Measurements from ENCODE around the gene RABGAP1L.

RABGAP1L gene

GRCh38 chr1:174850726-174851125, 691.4 kb downstream of the RABGAP1L start:
- Histone ChIP-seq H3K79me2 (ENCODE audit: insufficient read depth, low read length) (no peaks in the 10 kb centered on the region), H3K9me3 (ENCODE audit: insufficient read depth, low read depth, low read length) (no peaks in the 10 kb centered on the region), H4K20me1 (ENCODE audit: insufficient read depth, low read length, poor library complexity, severe bottlenecking) (no peaks in the 10 kb centered on the region), H3K4me3 (ENCODE audit: low read length, poor library complexity, severe bottlenecking) (no peak overlapping the region), H2AFZ (ENCODE audit: low read length) (no peak overlapping the region), H3F3A (ENCODE audit: low read depth) (no peaks in the 10 kb centered on the region), H3K9me2 (replicated peaks; ENCODE audit: low read depth, low read length) (no peaks in the 10 kb centered on the region), H3K4me2 (ENCODE audit: low read depth, low read length, poor library complexity, severe bottlenecking) (no peak overlapping the region), H3K9ac (ENCODE audit: low read depth, low read length, poor library complexity, severe bottlenecking) (no peak overlapping the region), H3K4me1 (ENCODE audit: insufficient read depth, low read length, poor library complexity, severe bottlenecking) (no peaks in the 10 kb centered on the region), H3K36me3 (ENCODE audit: insufficient read depth, low read length) (no peaks in the 10 kb centered on the region), H3K27me3 (ENCODE audit: insufficient read depth, low read length, poor library complexity, severe bottlenecking) (no peaks in the 10 kb centered on the region)
- TF ChIP-seq CTCF (conservative IDR thresholded peaks at IDR 0.05; ENCODE audit: low read length) (no peak), EZH2phosphoT487 (IDR thresholded peaks at IDR 0.05; ENCODE audit: borderline replicate concordance) (no peak)

GRCh38 chr1:174858301-174858700, 699.0 kb downstream of the RABGAP1L start:
- Histone ChIP-seq H3K27me3 (ENCODE audit: insufficient read depth, low read length, poor library complexity, severe bottlenecking) (no peaks in the 10 kb centered on the region), H3F3A (ENCODE audit: low read depth) (no peaks in the 10 kb centered on the region), H4K20me1 (ENCODE audit: insufficient read depth, low read length, poor library complexity, severe bottlenecking) (no peaks in the 10 kb centered on the region), H3K4me1 (ENCODE audit: insufficient read depth, low read length, poor library complexity, severe bottlenecking) (no peaks in the 10 kb centered on the region), H3K4me2 (ENCODE audit: low read depth, low read length, poor library complexity, severe bottlenecking) (no peak overlapping the region), H3K9ac (ENCODE audit: low read depth, low read length, poor library complexity, severe bottlenecking) (no peak overlapping the region), H2AFZ (ENCODE audit: low read length) (no peak overlapping the region), H3K79me2 (ENCODE audit: insufficient read depth, low read length) (no peaks in the 10 kb centered on the region), H3K9me2 (replicated peaks; ENCODE audit: low read depth, low read length) (no peaks in the 10 kb centered on the region), H3K9me3 (ENCODE audit: insufficient read depth, low read depth, low read length) (no peaks in the 10 kb centered on the region), H3K4me3 (ENCODE audit: low read length, poor library complexity, severe bottlenecking) (no peak overlapping the region), H3K36me3 (ENCODE audit: insufficient read depth, low read length) (no peaks in the 10 kb centered on the region)
- TF ChIP-seq EZH2phosphoT487 (IDR thresholded peaks at IDR 0.05; ENCODE audit: borderline replicate concordance) (no peak), CTCF (conservative IDR thresholded peaks at IDR 0.05; ENCODE audit: low read length) (no peak)

DNA sequence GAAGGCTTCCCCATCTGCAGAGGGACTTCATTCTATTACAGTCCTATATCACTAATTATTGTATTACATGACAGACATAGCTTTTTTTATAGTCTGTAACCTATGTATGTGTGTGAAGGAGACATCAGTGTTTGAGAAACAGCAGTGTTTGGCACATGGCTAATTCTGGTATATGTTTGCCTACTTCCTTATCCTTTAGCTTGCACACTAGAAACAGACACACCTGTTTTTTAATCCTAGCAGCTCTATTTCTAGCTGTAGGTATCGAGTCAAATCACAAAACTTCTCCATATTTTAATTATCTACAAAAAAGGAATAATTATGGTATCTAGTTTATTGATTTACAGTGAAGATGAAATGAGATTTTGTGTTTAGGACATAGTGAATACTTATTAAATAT, 711.0 kb downstream of the RABGAP1L start:
- no peak overlapping the region for H3K4me3 ChIP-seq (ENCODE audit: low read length, poor library complexity, severe bottlenecking)
- TF ChIP-seq EZH2phosphoT487 (IDR thresholded peaks at IDR 0.05; ENCODE audit: borderline replicate concordance) (no peak), CTCF (conservative IDR thresholded peaks at IDR 0.05; ENCODE audit: low read length) (no peak)
- H3K9me2 ChIP-seq (replicated peaks; ENCODE audit: low read depth, low read length), result no peaks in the 10 kb centered on the region
- H4K20me1 ChIP-seq (ENCODE audit: insufficient read depth, low read length, poor library complexity, severe bottlenecking), result no peaks in the 10 kb centered on the region
- no peak overlapping the region for H3K9ac ChIP-seq (ENCODE audit: low read depth, low read length, poor library complexity, severe bottlenecking)
- no peak overlapping the region for H2AFZ ChIP-seq (ENCODE audit: low read length)
- H3K4me1 ChIP-seq (ENCODE audit: insufficient read depth, low read length, poor library complexity, severe bottlenecking), result no peaks in the 10 kb centered on the region
- H3K4me2 ChIP-seq (ENCODE audit: low read depth, low read length, poor library complexity, severe bottlenecking), result no peak overlapping the region
- no peaks in the 10 kb centered on the region for H3K9me3 ChIP-seq (ENCODE audit: insufficient read depth, low read depth, low read length)
- H3K79me2 ChIP-seq (ENCODE audit: insufficient read depth, low read length), result no peaks in the 10 kb centered on the region
- no peaks in the 10 kb centered on the region for H3K36me3 ChIP-seq (ENCODE audit: insufficient read depth, low read length)
- no peaks in the 10 kb centered on the region for H3K27me3 ChIP-seq (ENCODE audit: insufficient read depth, low read length, poor library complexity, severe bottlenecking)
- H3F3A ChIP-seq (ENCODE audit: low read depth), result no peaks in the 10 kb centered on the region
